ENCODE data around the gene PRPF40A. TPM values are rescaled to one million over a fixed set of nuclear protein-coding genes. Genes with fewer than 3 reads are reported as not detected.
A peak's percentile ranks its signal among the peaks of the same experiment; 100 is the strongest.
"Not testable (repeated sequence)": the region's sequence is repeated elsewhere in the genome, so short reads cannot be mapped to it uniquely, and the experiment has no call there.

PRPF40A gene
- total RNA-seq (125 and 131 TPM in 2 replicates), polyA plus RNA-seq (99.6 and 101 TPM in 2 replicates)

DNA sequence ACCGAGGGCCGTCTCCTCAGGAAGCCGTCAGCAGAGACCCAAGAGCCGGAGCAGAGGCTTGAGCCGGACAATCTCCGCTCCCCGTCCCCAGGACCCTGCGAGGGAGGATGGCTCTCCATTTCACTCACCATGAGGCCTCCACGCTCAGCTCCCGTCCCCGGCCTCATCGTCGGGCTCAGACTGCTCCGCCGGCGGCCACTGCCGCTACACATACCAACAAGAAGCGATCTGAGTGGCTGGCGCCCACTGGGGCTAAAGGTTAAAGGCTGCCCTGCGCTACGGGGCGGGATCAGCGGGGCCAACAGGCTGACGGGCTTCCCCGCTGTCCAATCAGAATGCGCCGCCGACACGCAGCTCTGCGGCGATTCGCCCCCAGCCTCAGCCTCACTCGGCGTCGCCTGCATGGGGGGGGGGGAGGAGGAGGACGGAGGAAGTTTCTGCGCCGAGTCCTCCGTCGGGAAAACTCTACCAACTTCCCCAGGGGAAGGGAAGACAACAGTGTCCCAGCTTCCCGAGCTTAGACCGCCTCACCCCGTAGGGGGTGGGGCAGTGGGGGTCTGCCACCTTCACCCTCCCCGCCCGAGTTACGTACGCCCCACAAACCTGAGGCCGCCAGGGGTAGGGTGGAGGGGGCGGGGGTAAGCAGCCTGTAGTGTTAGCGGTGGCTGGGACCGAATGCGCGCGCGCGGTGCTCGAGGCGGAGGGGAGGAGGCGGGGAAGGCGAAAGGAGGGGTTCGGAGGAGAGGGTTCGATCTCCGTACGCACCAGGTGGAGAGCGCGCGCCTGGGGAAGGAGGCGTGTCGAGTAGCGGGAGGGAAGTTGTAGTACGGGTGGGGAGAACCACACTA lies at the start of gene PRPF40A:
TSS of gene PRPF40A (minus strand) at position 234 of the 848 bp plus-strand sequence. CDS start at position 212, 22 bp downstream.
- DNase-seq (ENCODE audit: low spot score), result peak; percentile 99
- H3K4me3 ChIP-seq, result peak within 1 kb of the TSS; percentile 82
- H3K4me2 ChIP-seq, result peak within 1 kb of the TSS; percentile 85
- H3K79me2 ChIP-seq, result peaks cover 81% of the 10 kb centered on the region
- no peaks in the 10 kb centered on the region for H3K9me3 ChIP-seq (ENCODE audit: low read depth)
- H3K4me1 ChIP-seq (ENCODE audit: insufficient read depth), result peaks cover 24% of the 10 kb centered on the region
- H3K27ac ChIP-seq, result peak within 1 kb of the TSS; percentile 99
- 1% methylated on average over 54 of the region's 71 CpGs for WGBS (ENCODE audit: low lambda C conversion rate, missing lambda C conversion rate)
- H3K36me3 ChIP-seq (replicated peaks; ENCODE audit: insufficient read depth, low read depth), result no peaks in the 10 kb centered on the region
- H3K9me2 ChIP-seq (replicated peaks; ENCODE audit: insufficient read depth), result no peaks in the 10 kb centered on the region
- TF ChIP-seq EZH2 (IDR thresholded peaks at IDR 0.05; ENCODE audit: borderline replicate concordance) (no peak), EZH2phosphoT487 (IDR thresholded peaks at IDR 0.05; ENCODE audit: low read depth, severe bottlenecking, unreplicated experiment) (no peak)
- TF ChIP-seq, protein P1, sequence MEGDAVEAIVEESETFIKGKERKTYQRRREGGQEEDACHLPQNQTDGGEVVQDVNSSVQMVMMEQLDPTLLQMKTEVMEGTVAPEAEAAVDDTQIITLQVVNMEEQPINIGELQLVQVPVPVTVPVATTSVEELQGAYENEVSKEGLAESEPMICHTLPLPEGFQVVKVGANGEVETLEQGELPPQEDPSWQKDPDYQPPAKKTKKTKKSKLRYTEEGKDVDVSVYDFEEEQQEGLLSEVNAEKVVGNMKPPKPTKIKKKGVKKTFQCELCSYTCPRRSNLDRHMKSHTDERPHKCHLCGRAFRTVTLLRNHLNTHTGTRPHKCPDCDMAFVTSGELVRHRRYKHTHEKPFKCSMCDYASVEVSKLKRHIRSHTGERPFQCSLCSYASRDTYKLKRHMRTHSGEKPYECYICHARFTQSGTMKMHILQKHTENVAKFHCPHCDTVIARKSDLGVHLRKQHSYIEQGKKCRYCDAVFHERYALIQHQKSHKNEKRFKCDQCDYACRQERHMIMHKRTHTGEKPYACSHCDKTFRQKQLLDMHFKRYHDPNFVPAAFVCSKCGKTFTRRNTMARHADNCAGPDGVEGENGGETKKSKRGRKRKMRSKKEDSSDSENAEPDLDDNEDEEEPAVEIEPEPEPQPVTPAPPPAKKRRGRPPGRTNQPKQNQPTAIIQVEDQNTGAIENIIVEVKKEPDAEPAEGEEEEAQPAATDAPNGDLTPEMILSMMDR (IDR thresholded peaks at IDR 0.05; ENCODE audit: poor library complexity), result no peak
- peaks cover 31% of the 10 kb centered on the region for H4K20me1 ChIP-seq (ENCODE audit: insufficient read depth, poor library complexity, severe bottlenecking)
- H2AFZ ChIP-seq, result peak within 1 kb of the TSS; percentile 98
- H3K27me3 ChIP-seq, result no peaks in the 10 kb centered on the region

DNA sequence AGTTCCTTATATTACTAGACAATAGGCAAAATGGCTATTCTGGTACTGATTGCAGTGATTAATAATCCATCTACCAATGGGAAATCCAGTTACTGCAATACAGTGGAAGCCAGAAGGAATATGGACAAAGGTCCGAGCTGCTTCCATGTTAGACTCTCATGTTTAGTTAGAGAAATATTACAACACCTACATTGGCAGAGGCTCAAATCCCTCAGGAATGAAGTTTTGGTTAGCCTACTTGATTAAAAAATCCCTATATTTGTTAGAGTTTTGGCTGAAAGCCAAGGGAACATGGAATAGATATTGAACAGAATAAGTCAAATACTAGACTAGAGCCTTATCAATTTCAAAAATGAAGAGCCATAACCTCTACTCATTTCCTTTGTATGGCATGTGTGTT lies 49.7 kb upstream of the PRPF40A start:
- DNase-seq (ENCODE audit: low spot score), result no peak
- no peaks in the 10 kb centered on the region for H3K27me3 ChIP-seq
- no peaks in the 10 kb centered on the region for H4K20me1 ChIP-seq (ENCODE audit: insufficient read depth, poor library complexity, severe bottlenecking)
- WGBS (ENCODE audit: low lambda C conversion rate, missing lambda C conversion rate), result 81% methylated on average over 1 of the region's 1 CpG
- H3K27ac ChIP-seq, result no peak overlapping the region
- no peak overlapping the region for H2AFZ ChIP-seq
- H3K9me2 ChIP-seq (replicated peaks; ENCODE audit: insufficient read depth), result no peaks in the 10 kb centered on the region
- no peaks in the 10 kb centered on the region for H3K79me2 ChIP-seq
- no peaks in the 10 kb centered on the region for H3K4me1 ChIP-seq (ENCODE audit: insufficient read depth)
- H3K36me3 ChIP-seq (replicated peaks; ENCODE audit: insufficient read depth, low read depth), result no peaks in the 10 kb centered on the region
- H3K4me3 ChIP-seq, result no peak overlapping the region
- H3K9me3 ChIP-seq (ENCODE audit: low read depth), result no peaks in the 10 kb centered on the region
- no peak overlapping the region for H3K4me2 ChIP-seq
- no peak for TF ChIP-seq EZH2phosphoT487 (IDR thresholded peaks at IDR 0.05; ENCODE audit: low read depth, severe bottlenecking, unreplicated experiment)
- TF ChIP-seq EZH2 (IDR thresholded peaks at IDR 0.05; ENCODE audit: borderline replicate concordance), result no peak
- TF ChIP-seq, protein P1 (IDR thresholded peaks at IDR 0.05; ENCODE audit: poor library complexity), result no peak

DNA sequence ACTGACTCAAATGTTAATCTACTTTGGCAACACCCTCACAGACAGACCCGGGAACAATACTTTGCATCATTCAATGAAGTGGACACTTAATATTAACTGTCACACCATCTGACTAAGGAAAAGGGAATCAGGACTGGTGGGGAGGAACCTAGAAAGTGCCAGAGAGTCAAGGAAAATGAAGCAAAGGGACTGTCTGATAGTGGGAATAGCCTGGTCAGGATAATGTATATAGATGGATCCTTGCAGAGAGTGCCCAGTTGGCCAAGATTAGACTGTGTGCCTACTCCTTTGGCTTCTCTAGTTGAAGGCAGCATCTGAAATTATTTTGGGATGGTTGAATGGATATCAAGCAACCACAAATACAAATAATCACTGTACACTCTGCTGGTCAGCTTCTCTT lies 46.4 kb upstream of the PRPF40A start:
- H3K27me3 ChIP-seq, result no peaks in the 10 kb centered on the region
- 100% methylated on average over 1 of the region's 1 CpG for WGBS (ENCODE audit: low lambda C conversion rate, missing lambda C conversion rate)
- H3K9me3 ChIP-seq (ENCODE audit: low read depth), result no peaks in the 10 kb centered on the region
- no peaks in the 10 kb centered on the region for H3K36me3 ChIP-seq (replicated peaks; ENCODE audit: insufficient read depth, low read depth)
- H3K4me2 ChIP-seq, result no peak overlapping the region
- no peaks in the 10 kb centered on the region for H3K9me2 ChIP-seq (replicated peaks; ENCODE audit: insufficient read depth)
- H3K79me2 ChIP-seq, result no peaks in the 10 kb centered on the region
- H3K27ac ChIP-seq, result no peak overlapping the region
- no peak overlapping the region for H3K4me3 ChIP-seq
- DNase-seq (ENCODE audit: low spot score), result no peak
- no peak overlapping the region for H2AFZ ChIP-seq
- no peaks in the 10 kb centered on the region for H3K4me1 ChIP-seq (ENCODE audit: insufficient read depth)
- TF ChIP-seq, protein P1 (IDR thresholded peaks at IDR 0.05; ENCODE audit: poor library complexity), result no peak
- H4K20me1 ChIP-seq (ENCODE audit: insufficient read depth, poor library complexity, severe bottlenecking), result no peaks in the 10 kb centered on the region

DNA sequence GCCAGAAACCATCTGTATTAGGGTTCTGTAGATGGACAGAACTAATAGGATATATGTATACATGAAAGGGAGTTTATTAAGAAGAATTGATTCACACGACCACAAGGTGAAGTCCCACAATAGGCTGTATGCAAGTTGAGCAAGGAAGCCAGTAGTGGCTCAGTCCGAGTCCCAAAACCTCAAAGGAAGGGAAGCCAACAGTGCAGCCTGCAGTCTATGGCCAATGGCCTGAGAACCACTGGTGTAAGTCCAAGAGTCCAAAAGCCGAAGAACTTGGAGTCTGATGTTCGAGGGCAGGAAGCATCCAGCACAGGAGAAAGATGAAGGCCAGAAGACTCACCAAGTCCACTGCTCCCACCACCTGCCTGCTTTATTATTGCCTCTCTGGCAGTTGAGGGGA lies 45.9 kb upstream of the PRPF40A start:
- not testable (repeated sequence) for H2AFZ ChIP-seq, H3K4me2 ChIP-seq
- WGBS (ENCODE audit: low lambda C conversion rate, missing lambda C conversion rate), result 98% methylated on average over 4 of the region's 4 CpGs

More for the DNA sequence above, 45.9 kb upstream of the PRPF40A start:
- not testable (repeated sequence) for H4K20me1 ChIP-seq (ENCODE audit: insufficient read depth, poor library complexity, severe bottlenecking); H3K27me3 ChIP-seq; H3K4me3 ChIP-seq; H3K79me2 ChIP-seq; H3K9me3 ChIP-seq (ENCODE audit: low read depth); H3K4me1 ChIP-seq (ENCODE audit: insufficient read depth); H3K27ac ChIP-seq; H3K36me3 ChIP-seq (replicated peaks; ENCODE audit: insufficient read depth, low read depth); DNase-seq (ENCODE audit: low spot score); H3K9me2 ChIP-seq (replicated peaks; ENCODE audit: insufficient read depth)
